ENCODE measurements around the gene ZNF592.

The ZNF592 gene

DNA sequence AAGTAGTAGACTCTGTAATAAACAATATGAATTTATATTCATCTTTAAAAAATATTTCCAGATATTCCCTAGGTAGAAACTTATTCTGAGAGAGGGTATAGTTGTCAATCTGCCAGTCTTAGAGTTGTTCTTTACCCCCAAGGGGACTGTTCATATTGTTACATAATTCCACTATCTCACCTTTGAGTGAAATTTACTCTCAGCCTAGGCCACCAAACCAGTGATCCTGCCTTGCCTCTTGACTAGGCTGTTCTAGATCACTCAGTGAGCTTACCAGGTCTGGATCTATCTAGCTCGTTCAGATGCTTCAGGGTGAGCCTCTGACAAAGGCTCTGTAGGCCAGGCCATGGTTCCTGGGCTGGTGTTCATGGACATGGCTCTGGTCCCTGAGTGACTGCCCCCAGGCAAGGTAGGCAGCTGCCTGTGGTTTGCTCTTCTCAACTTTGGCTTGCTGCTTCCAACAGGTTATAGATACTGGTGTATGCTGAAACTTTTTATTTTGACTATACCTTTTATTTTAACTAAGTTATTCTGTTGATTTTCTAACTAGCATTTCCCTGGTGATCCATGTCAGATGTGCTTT, 27.6 kb downstream of the ZNF592 start:
- DNase-seq (ENCODE audit: low spot score in 2 of 2), result no peak
- in situ Hi-C loops (cut with MboI; ENCODE audit: low sequenced_read_pairs), result no loop called here
- no peak overlapping the region for H3K4me3 ChIP-seq
- H3K27me3 ChIP-seq (ENCODE audit: low read depth), result no peaks in the 10 kb centered on the region
- peaks cover 18% of the 10 kb centered on the region for H3K36me3 ChIP-seq (replicated peaks)
- H3K9me3 ChIP-seq, result no peaks in the 10 kb centered on the region
- H3K4me1 ChIP-seq, result no peaks in the 10 kb centered on the region

DNA sequence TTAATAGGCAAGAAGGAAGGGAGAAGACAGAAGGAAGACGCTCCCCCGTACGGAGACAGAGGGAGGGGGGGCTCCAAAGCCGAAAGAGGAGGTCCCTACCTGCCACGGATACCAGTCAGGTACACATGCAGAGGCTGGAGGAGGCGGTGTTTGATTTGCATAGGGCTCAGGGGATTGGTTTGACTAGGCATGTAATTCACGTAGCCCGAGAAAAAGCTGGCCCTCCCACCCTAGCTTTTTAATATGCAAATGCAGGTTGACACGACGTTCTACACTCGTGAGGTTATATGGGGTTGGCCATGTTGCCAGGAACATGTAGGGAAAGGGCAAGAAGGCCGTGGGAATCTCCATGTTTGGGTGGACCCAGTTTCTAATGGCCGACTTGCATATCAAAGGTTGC, 29.8 kb downstream of the ZNF592 start:
- DNase-seq (ENCODE audit: low spot score in 2 of 2), result no peak
- Histone ChIP-seq H3K4me1 (no peaks in the 10 kb centered on the region), H3K9me3 (no peaks in the 10 kb centered on the region), H3K36me3 (replicated peaks) (peaks cover 32% of the 10 kb centered on the region), H3K27me3 (ENCODE audit: low read depth) (no peaks in the 10 kb centered on the region), H3K4me3 (no peak overlapping the region)
- in situ Hi-C loops (cut with MboI; ENCODE audit: low sequenced_read_pairs), result no loop called here

DNA sequence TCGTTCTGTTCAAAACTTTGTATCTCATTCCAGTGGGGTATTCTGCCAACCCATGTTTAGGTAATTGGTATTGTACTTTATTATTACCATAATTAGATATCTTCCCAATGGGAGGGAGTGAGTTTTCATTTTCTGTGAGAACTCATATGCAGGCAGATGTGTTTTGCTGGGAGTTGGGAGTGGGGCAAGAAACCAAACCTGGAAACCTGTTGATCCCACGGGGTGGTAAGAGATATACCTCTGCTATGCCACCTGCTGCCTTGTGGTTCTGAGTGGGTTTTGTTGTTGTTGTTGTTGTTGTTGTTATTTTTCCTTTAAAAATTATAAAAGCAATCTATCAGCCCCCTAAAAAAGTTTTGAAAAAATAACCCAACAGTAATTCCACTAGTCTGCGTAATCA, 32.1 kb downstream of the ZNF592 start:
- DNase-seq (ENCODE audit: low spot score in 2 of 2), result no peak
- Histone ChIP-seq H3K4me1 (no peaks in the 10 kb centered on the region), H3K27me3 (ENCODE audit: low read depth) (no peaks in the 10 kb centered on the region), H3K9me3 (no peaks in the 10 kb centered on the region), H3K36me3 (replicated peaks) (peaks cover 41% of the 10 kb centered on the region), H3K4me3 (no peak overlapping the region)
- in situ Hi-C loops (cut with MboI; ENCODE audit: low sequenced_read_pairs), result no loop called here

DNA sequence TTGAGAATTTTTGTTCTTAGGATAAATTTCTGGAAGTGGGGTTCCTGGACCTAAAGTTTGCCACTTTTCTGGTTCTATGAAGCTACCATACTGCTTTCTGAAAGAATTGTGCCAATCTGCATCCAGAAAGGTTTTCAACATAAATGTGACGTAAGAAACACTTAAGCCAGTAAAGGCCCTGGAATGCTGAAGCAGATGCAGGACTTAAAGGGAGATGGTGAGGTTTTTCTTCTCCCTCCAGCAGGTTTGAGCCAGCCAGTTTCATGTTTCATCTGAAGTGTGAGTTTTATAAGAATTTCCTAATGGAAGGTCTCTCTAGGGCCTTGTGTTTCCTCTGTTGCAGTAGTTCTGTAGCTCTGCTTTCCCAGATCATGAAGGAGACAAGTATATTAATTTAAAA, 33.1 kb downstream of the ZNF592 start:
- no peak for DNase-seq (ENCODE audit: low spot score in 2 of 2)
- H3K36me3 ChIP-seq (replicated peaks), result peaks cover 47% of the 10 kb centered on the region
- in situ Hi-C loops (cut with MboI; ENCODE audit: low sequenced_read_pairs), result no loop called here
- no peaks in the 10 kb centered on the region for H3K9me3 ChIP-seq
- no peak overlapping the region for H3K4me3 ChIP-seq
- no peaks in the 10 kb centered on the region for H3K4me1 ChIP-seq
- H3K27me3 ChIP-seq (ENCODE audit: low read depth), result no peaks in the 10 kb centered on the region

DNA sequence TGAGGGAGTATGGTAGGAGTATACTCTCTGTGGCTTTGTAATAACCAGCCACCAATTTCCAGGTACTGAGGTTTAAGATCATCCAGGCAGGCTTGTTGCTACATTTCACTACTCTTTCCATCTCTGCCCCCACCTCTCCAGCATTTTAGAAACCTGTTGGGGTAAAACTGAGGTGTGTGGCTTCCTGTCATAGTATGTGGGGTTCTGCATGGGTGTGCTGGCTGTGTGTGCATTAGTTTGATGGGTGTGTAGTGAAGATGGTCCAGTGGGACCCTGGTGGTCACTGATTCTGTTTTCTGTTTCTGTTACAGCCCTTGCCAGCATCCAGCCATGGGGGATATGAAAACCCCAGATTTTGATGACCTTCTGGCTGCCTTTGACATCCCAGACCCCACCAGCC, 34.0 kb downstream of the ZNF592 start:
- no peaks in the 10 kb centered on the region for H3K9me3 ChIP-seq
- no peak for DNase-seq (ENCODE audit: low spot score in 2 of 2)
- in situ Hi-C loops (cut with MboI; ENCODE audit: low sequenced_read_pairs), result no loop called here
- no peaks in the 10 kb centered on the region for H3K27me3 ChIP-seq (ENCODE audit: low read depth)
- H3K4me3 ChIP-seq, result no peak overlapping the region
- peaks cover 47% of the 10 kb centered on the region for H3K36me3 ChIP-seq (replicated peaks)
- no peaks in the 10 kb centered on the region for H3K4me1 ChIP-seq

DNA sequence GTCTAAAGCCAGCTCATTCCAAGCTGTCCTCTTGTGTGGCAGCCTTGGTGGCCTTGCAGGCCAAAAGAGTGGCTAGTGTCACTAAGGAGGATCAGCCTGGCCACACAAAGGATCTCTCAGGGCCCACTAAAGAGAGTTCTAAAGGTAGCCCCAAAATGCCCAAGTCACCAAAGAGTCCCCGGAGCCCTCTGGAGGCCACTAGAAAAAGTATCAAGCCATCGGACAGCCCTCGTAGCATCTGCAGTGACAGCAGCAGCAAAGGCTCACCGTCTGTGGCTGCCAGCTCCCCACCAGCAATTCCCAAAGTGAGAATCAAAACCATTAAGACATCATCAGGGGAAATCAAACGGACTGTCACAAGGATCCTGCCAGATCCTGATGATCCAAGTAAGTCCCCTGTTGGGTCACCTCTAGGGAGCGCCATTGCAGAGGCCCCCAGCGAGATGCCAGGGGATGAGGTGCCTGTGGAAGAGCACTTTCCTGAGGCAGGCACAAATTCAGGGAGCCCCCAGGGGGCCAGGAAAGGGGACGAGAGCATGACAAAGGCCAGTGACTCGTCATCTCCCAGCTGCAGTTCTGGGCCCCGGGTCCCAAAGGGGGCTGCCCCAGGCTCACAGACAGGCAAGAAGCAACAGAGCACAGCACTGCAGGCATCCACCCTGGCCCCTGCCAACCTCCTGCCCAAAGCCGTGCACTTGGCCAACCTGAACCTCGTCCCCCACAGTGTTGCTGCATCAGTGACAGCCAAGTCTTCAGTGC, 35.3 kb downstream of the ZNF592 start:
- H3K4me3 ChIP-seq, result no peak overlapping the region
- H3K4me1 ChIP-seq, result no peaks in the 10 kb centered on the region
- H3K27me3 ChIP-seq (ENCODE audit: low read depth), result no peaks in the 10 kb centered on the region
- H3K36me3 ChIP-seq (replicated peaks), result peaks cover 43% of the 10 kb centered on the region
- no peak for DNase-seq (ENCODE audit: low spot score in 2 of 2)
- no peaks in the 10 kb centered on the region for H3K9me3 ChIP-seq
- in situ Hi-C loops (cut with MboI; ENCODE audit: low sequenced_read_pairs), result no loop called here

DNA sequence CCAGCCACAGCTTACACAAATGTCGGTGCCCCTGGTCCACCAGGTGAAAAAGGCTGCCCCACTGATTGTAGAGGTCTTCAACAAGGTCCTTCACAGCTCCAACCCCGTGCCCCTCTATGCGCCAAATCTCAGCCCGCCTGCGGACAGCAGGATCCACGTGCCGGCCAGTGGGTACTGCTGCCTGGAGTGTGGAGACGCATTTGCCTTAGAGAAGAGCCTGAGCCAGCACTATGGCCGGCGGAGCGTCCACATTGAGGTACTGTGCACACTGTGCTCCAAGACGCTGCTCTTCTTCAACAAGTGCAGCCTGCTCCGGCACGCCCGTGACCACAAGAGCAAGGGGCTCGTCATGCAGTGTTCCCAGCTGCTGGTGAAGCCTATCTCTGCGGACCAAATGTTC, 35.9 kb downstream of the ZNF592 start:
- Histone ChIP-seq H3K4me3 (no peak overlapping the region), H3K36me3 (replicated peaks) (peaks cover 43% of the 10 kb centered on the region), H3K27me3 (ENCODE audit: low read depth) (no peaks in the 10 kb centered on the region), H3K4me1 (no peaks in the 10 kb centered on the region), H3K9me3 (no peaks in the 10 kb centered on the region)
- in situ Hi-C loops (cut with MboI; ENCODE audit: low sequenced_read_pairs), result no loop called here
- no peak for DNase-seq (ENCODE audit: low spot score in 2 of 2)

DNA sequence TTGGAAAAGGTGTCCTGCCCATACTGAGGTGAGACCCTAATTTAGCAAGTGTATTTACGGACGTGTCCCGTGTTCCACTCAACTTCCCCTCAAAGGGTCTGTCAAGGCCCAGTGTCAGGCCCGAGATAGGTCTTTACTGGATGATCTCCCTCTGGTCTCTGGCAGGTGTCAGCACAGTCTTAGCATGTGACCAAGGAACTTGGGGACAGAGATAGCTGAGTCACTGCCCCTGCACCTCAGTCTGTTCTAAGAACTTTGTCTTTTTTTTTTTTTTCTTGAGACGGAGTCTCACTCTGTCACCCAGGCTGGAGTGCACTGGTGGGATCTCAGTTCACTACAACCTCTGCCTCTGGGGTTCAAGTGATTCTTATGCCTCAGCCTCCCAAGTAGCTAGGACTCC, 36.7 kb downstream of the ZNF592 start:
- no peaks in the 10 kb centered on the region for H3K9me3 ChIP-seq
- H3K4me1 ChIP-seq, result no peaks in the 10 kb centered on the region
- peaks cover 43% of the 10 kb centered on the region for H3K36me3 ChIP-seq (replicated peaks)
- in situ Hi-C loops (cut with MboI; ENCODE audit: low sequenced_read_pairs), result no loop called here
- no peak for DNase-seq (ENCODE audit: low spot score in 2 of 2)
- no peaks in the 10 kb centered on the region for H3K27me3 ChIP-seq (ENCODE audit: low read depth)
- H3K4me3 ChIP-seq, result no peak overlapping the region

DNA sequence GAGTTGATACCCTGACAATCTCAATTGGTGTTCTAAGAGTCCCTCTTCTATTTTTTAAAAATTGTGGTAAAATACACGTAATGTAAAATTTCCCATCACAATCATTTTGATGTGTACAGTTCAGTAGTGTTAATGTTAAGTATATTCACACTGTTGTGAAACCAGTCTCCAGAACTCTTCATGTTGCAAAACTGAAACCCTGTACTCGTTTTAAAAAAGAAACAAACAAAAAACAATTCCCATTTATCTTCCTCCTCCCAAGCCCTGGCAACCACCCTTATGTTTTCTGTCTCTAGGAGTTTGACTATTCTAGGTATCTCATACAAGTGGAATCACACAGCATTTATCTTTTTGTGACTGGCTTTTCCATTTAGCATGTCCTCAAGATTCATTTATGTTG, 40.1 kb downstream of the ZNF592 start:
- Histone ChIP-seq H3K27me3 (ENCODE audit: low read depth) (no peaks in the 10 kb centered on the region), H3K9me3 (no peaks in the 10 kb centered on the region), H3K36me3 (replicated peaks) (peaks cover 51% of the 10 kb centered on the region), H3K4me1 (no peaks in the 10 kb centered on the region), H3K4me3 (no peak overlapping the region)
- no peak for DNase-seq (ENCODE audit: low spot score in 2 of 2)
- in situ Hi-C loops (cut with MboI; ENCODE audit: low sequenced_read_pairs), result no loop called here

DNA sequence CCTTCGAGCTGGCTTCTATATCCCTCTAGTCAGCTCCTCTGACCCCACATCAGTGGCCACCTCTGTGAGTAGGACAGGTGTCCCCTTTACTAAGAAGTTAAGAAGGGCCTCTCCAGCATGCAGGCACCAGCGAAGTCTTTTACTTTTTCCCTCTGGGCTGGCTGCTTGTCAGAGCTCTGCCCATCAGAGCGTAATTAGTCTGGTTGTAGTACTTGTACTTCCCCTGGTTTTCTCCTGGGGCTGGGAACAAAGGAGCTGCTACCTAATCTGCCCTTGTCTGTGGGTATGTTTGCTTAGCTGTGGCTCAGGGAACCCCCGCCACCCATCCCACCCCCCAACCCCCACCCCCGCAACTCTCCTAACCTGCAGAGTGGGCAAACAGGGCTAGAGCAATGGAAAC, 41.4 kb downstream of the ZNF592 start:
- H3K4me3 ChIP-seq, result no peak overlapping the region
- H3K27me3 ChIP-seq (ENCODE audit: low read depth), result no peaks in the 10 kb centered on the region
- DNase-seq (ENCODE audit: low spot score in 2 of 2), result no peak
- in situ Hi-C loops (cut with MboI; ENCODE audit: low sequenced_read_pairs), result no loop called here
- H3K36me3 ChIP-seq (replicated peaks), result peaks cover 42% of the 10 kb centered on the region
- no peaks in the 10 kb centered on the region for H3K9me3 ChIP-seq
- no peaks in the 10 kb centered on the region for H3K4me1 ChIP-seq

DNA sequence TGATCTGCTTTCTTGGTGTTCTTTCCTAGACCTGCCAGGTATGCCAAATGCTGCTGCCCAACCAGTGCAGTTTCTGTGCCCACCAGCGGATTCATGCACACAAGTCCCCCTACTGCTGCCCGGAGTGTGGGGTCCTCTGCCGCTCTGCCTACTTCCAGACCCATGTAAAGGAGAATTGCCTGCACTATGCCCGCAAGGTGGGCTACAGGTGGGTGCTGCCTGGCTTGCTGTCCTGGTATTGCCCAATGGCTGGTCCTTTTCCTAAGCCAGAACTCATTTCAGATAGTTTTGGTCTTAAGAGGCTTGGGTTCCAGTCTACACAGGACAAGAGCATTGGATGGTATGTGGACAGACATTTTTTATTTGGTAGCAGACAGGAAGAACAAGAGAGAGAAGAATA, 42.3 kb downstream of the ZNF592 start:
- no peak for DNase-seq (ENCODE audit: low spot score in 2 of 2)
- Histone ChIP-seq H3K4me3 (no peak overlapping the region), H3K9me3 (no peaks in the 10 kb centered on the region), H3K36me3 (replicated peaks) (peaks cover 39% of the 10 kb centered on the region), H3K27me3 (ENCODE audit: low read depth) (no peaks in the 10 kb centered on the region), H3K4me1 (no peaks in the 10 kb centered on the region)
- in situ Hi-C loops (cut with MboI; ENCODE audit: low sequenced_read_pairs), result no loop called here

DNA sequence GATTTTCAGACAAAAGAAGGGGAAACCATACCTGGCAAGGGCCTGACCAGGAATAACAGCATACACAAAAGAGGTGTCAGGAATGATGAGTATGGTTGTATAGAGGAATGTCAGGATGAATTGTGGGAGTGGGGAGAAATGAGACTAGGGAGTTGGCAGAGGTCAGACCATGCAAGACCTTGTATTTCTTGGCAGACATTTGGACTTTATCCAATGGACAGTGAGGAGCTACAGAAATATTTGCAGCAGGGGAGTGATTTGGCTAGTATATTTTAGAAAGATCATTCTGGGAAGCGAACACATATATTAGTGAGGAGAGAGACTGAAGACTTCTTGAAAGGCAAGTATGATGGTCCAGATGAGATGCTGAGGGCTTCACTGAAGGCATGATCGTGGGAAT, 43.4 kb downstream of the ZNF592 start:
- DNase-seq (ENCODE audit: low spot score in 2 of 2), result no peak
- Histone ChIP-seq H3K9me3 (no peaks in the 10 kb centered on the region), H3K4me3 (no peak overlapping the region), H3K36me3 (replicated peaks) (peaks cover 33% of the 10 kb centered on the region), H3K27me3 (ENCODE audit: low read depth) (no peaks in the 10 kb centered on the region), H3K4me1 (no peaks in the 10 kb centered on the region)
- in situ Hi-C loops (cut with MboI; ENCODE audit: low sequenced_read_pairs), result no loop called here

DNA sequence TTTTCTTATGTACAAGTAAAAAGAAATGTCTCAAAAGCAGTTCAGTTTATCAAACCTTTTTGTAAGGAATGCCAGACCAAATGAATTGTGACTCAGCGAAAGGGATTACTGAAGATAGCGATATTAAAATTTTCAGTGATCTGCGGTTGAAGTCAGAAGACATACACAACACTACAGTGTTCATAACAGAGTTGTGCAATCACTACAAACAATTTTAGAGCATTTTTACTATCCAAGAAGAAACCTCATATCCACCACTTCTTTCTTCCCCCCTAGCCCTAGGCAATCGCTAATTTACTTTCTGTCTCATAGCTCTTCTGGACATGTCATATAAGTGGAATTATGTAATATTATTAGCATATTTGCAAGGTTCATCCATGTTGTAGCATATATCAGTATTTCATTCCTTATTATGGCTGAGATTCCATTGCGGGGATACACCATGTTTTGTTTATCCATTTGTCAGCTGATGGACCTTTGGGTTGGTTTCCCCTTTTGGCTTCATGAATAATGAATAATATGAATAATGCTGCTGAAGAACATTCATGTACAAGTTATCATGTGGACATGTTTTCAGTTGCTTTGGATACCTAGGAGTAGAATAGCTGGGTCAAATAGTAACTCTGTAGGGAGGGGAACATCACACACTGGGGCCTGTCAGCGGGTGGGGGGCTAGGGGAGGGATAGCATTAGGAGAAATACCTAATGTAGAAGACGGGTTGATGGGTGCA, 45.2 kb downstream of the ZNF592 start:
- H3K4me1 ChIP-seq, result no peaks in the 10 kb centered on the region
- no peak for DNase-seq (ENCODE audit: low spot score in 2 of 2)
- H3K9me3 ChIP-seq, result no peaks in the 10 kb centered on the region
- H3K4me3 ChIP-seq, result no peak overlapping the region
- peaks cover 47% of the 10 kb centered on the region for H3K36me3 ChIP-seq (replicated peaks)
- no peaks in the 10 kb centered on the region for H3K27me3 ChIP-seq (ENCODE audit: low read depth)
- in situ Hi-C loops (cut with MboI; ENCODE audit: low sequenced_read_pairs), result no loop called here

DNA sequence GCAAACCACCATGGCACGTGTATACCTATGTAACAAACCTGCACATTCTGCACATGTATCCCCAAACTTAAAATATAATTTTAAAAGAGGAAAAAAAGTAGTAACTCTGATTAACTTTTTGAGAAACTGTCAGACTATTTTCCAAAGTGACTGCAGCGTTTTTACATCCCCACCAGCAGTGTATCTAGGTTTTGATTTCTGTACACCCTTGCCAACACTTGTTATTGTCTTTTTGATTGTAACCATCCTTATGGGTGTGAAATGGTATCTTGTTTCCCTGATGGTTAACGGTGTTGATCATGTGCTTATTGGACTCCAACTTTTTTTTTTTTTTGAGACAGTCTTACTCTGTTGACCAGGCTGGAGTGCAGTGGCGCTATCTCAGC, 45.8 kb downstream of the ZNF592 start:
- Histone ChIP-seq H3K27me3 (ENCODE audit: low read depth) (no peaks in the 10 kb centered on the region), H3K9me3 (no peaks in the 10 kb centered on the region), H3K4me3 (no peak overlapping the region), H3K36me3 (replicated peaks) (peaks cover 53% of the 10 kb centered on the region), H3K4me1 (no peaks in the 10 kb centered on the region)
- in situ Hi-C loops (cut with MboI; ENCODE audit: low sequenced_read_pairs), result no loop called here
- no peak for DNase-seq (ENCODE audit: low spot score in 2 of 2)

All from HAP-1 (cell line).